GM18505 (cell line): ENCODE results near the gene APAF1.

ENCODE experiments used
- ATAC-seq: cut with Tn5 transposase; IDR thresholded peaks from one replicate; pipeline ENCODE4 v1.9.1; 2021; ENCODE audit not compliant: unreplicated experiment
- POLR2A ChIP-seq: IDR thresholded peaks from 4 replicates; pipeline ENCODE4 v1.6.1; 2011; ENCODE audit warnings: borderline replicate concordance; ENCODE audit not compliant: insufficient read depth, insufficient read length; ENCODE audit errors: extremely low read depth

Gene APAF1

GRCh38 chr12:98783420-98783819 is 138.3 kb downstream of the APAF1 start:
- no peak for ATAC-seq
- TF ChIP-seq POLR2A = no peak
